HepG2 (cell line): Measurements from ENCODE around the gene COL2A1. TPM values are rescaled to one million over a fixed set of nuclear protein-coding genes. Genes with fewer than 3 reads are reported as not detected.

Experiments used
- ATAC-seq: fragments of 200-7000 bp; cut with Tn5 transposase; 3 replicates; pipeline ENCODE4 v1.9.1; 2020; ENCODE audit warnings: mild to moderate bottlenecking, moderate library complexity
- BruUV-seq: library from RNA; stranded (reverse); fragments of 400-500 nt; replicated peaks from 2 replicates; lab custom pipeline; 2021; lab: Mats Ljungman, UMichigan
- CTCF ChIA-PET: fragments of 300-600 bp; formaldehyde crosslinking; extraction: SDS; loops from one replicate; lab custom pipeline; 2021; ENCODE audit warnings: low total read pairs, inconsistent platforms, low intra/inter-chr PET ratio; lab: Yijun Ruan, JAX
- POLR2A ChIA-PET: fragments of 350-600 bp; sonication (Branson Sonifier 250); formaldehyde crosslinking; loops from one replicate; lab custom pipeline; 2020; ENCODE audit warnings: antibody characterized with exemption, inconsistent platforms; lab: Yijun Ruan, JAX
- DNase-seq: peaks from one replicate; pipeline ENCODE4 v3.0.0-alpha.2; 2015; ENCODE audit warnings: low spot score
- FAIRE-seq: peaks from 3 replicates; lab custom pipeline; 2011; peaks lifted over from hg19 to GRCh38; lab: Jason Lieb, UNC
- H2AFZ ChIP-seq: one replicate; pipeline ENCODE4 v1.6.1; 2011; ENCODE audit warnings: low read length, inconsistent platforms
- H3K27ac ChIP-seq: fragments of 300-600 bp; 3 replicates; pipeline ENCODE4 v1.8.0; 2011; ENCODE audit warnings: mixed run types, mild to moderate bottlenecking, mixed read lengths, low read length, inconsistent platforms; ENCODE audit not compliant: insufficient read depth; ENCODE audit errors: extremely low read length
- H3K27me3 ChIP-seq, 2 experiments: fragments of 200-600 bp in 1 of 2; 2 replicates in 1 of 2; 3 replicates in 1 of 2; pipeline versions ENCODE4 v1.6.0 to v1.8.0; 2011; ENCODE audit warnings: low read length in 2 of 2, mild to moderate bottlenecking in 2 of 2, moderate library complexity in 2 of 2, inconsistent platforms in 1 of 2; ENCODE audit not compliant: insufficient read depth in 2 of 2, control insufficient read depth in 1 of 2
- H3K36me3 ChIP-seq, 2 experiments: fragments of 200-600 bp in 1 of 2; replicated peaks in 1 of 2; 2 replicates in 1 of 2; 3 replicates in 1 of 2; pipeline versions ENCODE4 v1.5.1 to v1.8.0; 2011; ENCODE audit warnings: low read length in 2 of 2, inconsistent platforms in 1 of 2; ENCODE audit not compliant: insufficient read depth in 2 of 2, control insufficient read depth in 1 of 2
- H3K4me1 ChIP-seq: 2 replicates; pipeline ENCODE4 v1.5.1; 2012; ENCODE audit warnings: low read length, inconsistent platforms; ENCODE audit not compliant: insufficient read depth
- H3K4me2 ChIP-seq: 2 replicates; pipeline ENCODE4 v1.6.0; 2011; ENCODE audit warnings: low read depth, low read length, inconsistent platforms
- H3K4me3 ChIP-seq, 3 experiments: fragments of 200-600 bp in 1 of 3; sonication (generic), shearing (Covaris generic) in 1 of 3; replicated peaks in 1 of 3; 2 replicates each; pipeline ENCODE4 v1.5.1; 2011 to 2016; ENCODE audit warnings: low read length in 3 of 3, inconsistent platforms in 2 of 3, low read depth in 2 of 3, mild to moderate bottlenecking in 2 of 3, control low read depth in 1 of 3, mixed read lengths in 1 of 3; ENCODE audit not compliant: insufficient read depth in 1 of 3
- H3K79me2 ChIP-seq: one replicate; pipeline ENCODE4 v1.6.1; 2011; ENCODE audit warnings: low read length, inconsistent platforms; ENCODE audit not compliant: insufficient read depth
- H3K9ac ChIP-seq: 2 replicates; pipeline ENCODE4 v1.6.0; 2011; ENCODE audit warnings: mild to moderate bottlenecking, low read depth, low read length, inconsistent platforms; ENCODE audit not compliant: insufficient read depth
- H3K9me3 ChIP-seq: 2 replicates; pipeline ENCODE4 v1.5.1; 2012; ENCODE audit warnings: mild to moderate bottlenecking, low read length
- H4K20me1 ChIP-seq: 2 replicates; pipeline ENCODE4 v1.6.0; 2011; ENCODE audit warnings: inconsistent platforms, mild to moderate bottlenecking, low read length, moderate library complexity; ENCODE audit not compliant: insufficient read depth
- ATF5 ChIP-seq: sonication (generic); formaldehyde crosslinking; IDR thresholded peaks from 2 replicates; pipeline ENCODE4 v1.4.0; 2020; ENCODE audit warnings: mild to moderate bottlenecking, low read depth, missing genetic modification reagents
- BATF2 ChIP-seq: sonication (generic); formaldehyde crosslinking; IDR thresholded peaks from 2 replicates; pipeline ENCODE4 v1.8.0; 2022; ENCODE audit warnings: mild to moderate bottlenecking, missing genetic modification reagents, moderate library complexity
- ETV6 ChIP-seq: sonication (generic); formaldehyde crosslinking; conservative IDR thresholded peaks from 2 replicates; pipeline ENCODE4 v1.4.0; 2020; ENCODE audit warnings: missing genetic modification reagents
- HNF4A ChIP-seq: sonication (generic); formaldehyde crosslinking; IDR thresholded peaks from 2 replicates; pipeline ENCODE4 v1.4.0; 2020; ENCODE audit warnings: missing genetic modification reagents
- KLF11 ChIP-seq: IDR thresholded peaks from 2 replicates; pipeline ENCODE4 v1.6.1; 2016; ENCODE audit warnings: missing compliant biosample characterization
- POGZ ChIP-seq: sonication (generic); formaldehyde crosslinking; IDR thresholded peaks from 2 replicates; pipeline ENCODE4 v1.4.0; 2020; ENCODE audit warnings: mild to moderate bottlenecking, missing genetic modification reagents
- SALL1 ChIP-seq: sonication (generic); formaldehyde crosslinking; IDR thresholded peaks from 2 replicates; pipeline ENCODE4 v1.8.0; 2022; ENCODE audit warnings: mild to moderate bottlenecking, missing genetic modification reagents
- ZBTB46 ChIP-seq: sonication (generic); formaldehyde crosslinking; IDR thresholded peaks from 2 replicates; pipeline ENCODE4 v1.4.0; 2020; ENCODE audit warnings: mild to moderate bottlenecking, missing genetic modification reagents, borderline replicate concordance
- ZNF33A ChIP-seq: sonication (generic); formaldehyde crosslinking; IDR thresholded peaks from 2 replicates; pipeline ENCODE4 v1.5.1; 2020; ENCODE audit warnings: missing genetic modification reagents, mild to moderate bottlenecking, moderate library complexity, borderline replicate concordance
- ZNF441 ChIP-seq: sonication (generic); formaldehyde crosslinking; IDR thresholded peaks from 2 replicates; pipeline ENCODE4 v1.7.0; 2021; ENCODE audit warnings: missing genetic modification reagents, borderline replicate concordance
- ZNF468 ChIP-seq: sonication (generic); formaldehyde crosslinking; IDR thresholded peaks from 2 replicates; pipeline ENCODE4 v1.8.0; 2022; ENCODE audit warnings: mild to moderate bottlenecking, moderate library complexity, missing genetic modification reagents
- ZNF512B ChIP-seq: sonication (generic); formaldehyde crosslinking; IDR thresholded peaks from 2 replicates; pipeline ENCODE4 v1.5.1; 2020; ENCODE audit warnings: missing genetic modification reagents, mild to moderate bottlenecking, borderline replicate concordance
- WGBS: methylation state at CpG from one replicate; pipeline ENCODE4 v1.1.6; 2017; ENCODE audit warnings: low lambda C conversion rate; 5-methylcytosine and 5-hydroxymethylcytosine counted together
- in situ Hi-C: cut with HindIII; loops from 2 replicates; pipeline ENCODE4 v1.10.0; 2017; ENCODE audit warnings: low pct_unique_long_range_greater_than_20kb; ENCODE audit not compliant: extremely low pct_ligation_motif_present
- intact Hi-C: fragments of 100-400 bp; cut with micrococcal nuclease; formaldehyde crosslinking; loops from one replicate; pipeline ENCODE4 v1.10.0; 2022; ENCODE audit not compliant: unreplicated experiment
- polyA plus RNA-seq, 8 experiments: library from polyadenylated mRNA; depleted of rRNA in 3 of 8; stranded (reverse) in 7 of 8; unstranded in 1 of 8; fragments of >200 nt; fragmentation: Illumina TruSeq in 4 of 8; extraction: Trizol in 4 of 8; gene quantifications; 2 replicates each; pipeline versions ENCODE4 v1.2.1 to v1.2.3, GENCODE V29; 2011 to 2016; ENCODE audit warnings: low read depth in 4 of 8, missing spikeins in 1 of 8, mixed read lengths in 1 of 8; ENCODE audit not compliant: insufficient read depth in 1 of 8
- total RNA-seq, 5 experiments: library from RNA; depleted of rRNA; stranded (reverse); fragments of >200 nt; fragmentation: Illumina TruSeq; extraction: Trizol; gene quantifications; 2 replicates each; pipeline ENCODE4 v1.2.3, GENCODE V29; 2016; ENCODE audit warnings: low read depth in 1 of 5

The COL2A1 gene
- total and polyA plus RNA-seq, 2 of the 13 experiments (the other 11 are each of a cell fraction or from before 2014, with no cell fraction given) = 7.4 to 38.3 TPM

GRCh38 chr12:48050174-48050573 is 45.9 kb upstream of the COL2A1 start:
- ChIA-PET POLR2A (no interaction called here), CTCF (no interaction called here)
- no peak overlapping the region for H3K4me2 ChIP-seq
- no peaks in the 10 kb centered on the region for H3K79me2 ChIP-seq
- H3K9ac ChIP-seq = no peak overlapping the region
- in situ Hi-C loops (no loop called here), intact Hi-C loops (no loop called here)
- H3K27me3 ChIP-seq = no peaks in the 10 kb centered on the region
- no peak for ATAC-seq
- no peak for FAIRE-seq
- DNase-seq = no peak
- H3K27ac ChIP-seq = no peak overlapping the region
- peaks cover 9 to 42% of the 10 kb centered on the region in 2 experiments; a peak in 4 of 5 replicates for H3K36me3 ChIP-seq
- H3K4me3 ChIP-seq = no peak overlapping the region
- H4K20me1 ChIP-seq = no peaks in the 10 kb centered on the region
- WGBS = 98% methylated on average over 6 of the region's 6 CpGs
- no TSS peak for BruUV-seq
- H3K4me1 ChIP-seq = no peaks in the 10 kb centered on the region
- TF ChIP-seq ZNF441 (CRISPR knock-in tag) (no peak), KLF11 (CRISPR knock-in tag) (no peak), ZNF468 (no peak), BATF2 (CRISPR knock-in tag) (no peak), POGZ (CRISPR knock-in tag) (no peak), ATF5 (CRISPR knock-in tag) (no peak)
- H2AFZ ChIP-seq = no peak overlapping the region
- H3K9me3 ChIP-seq = no peaks in the 10 kb centered on the region

GRCh38 chr12:48045965-48046518 is 41.8 kb upstream of the COL2A1 start:
- no peak overlapping the region for H3K4me3 ChIP-seq
- DNase-seq (no peak), FAIRE-seq (no peak), ATAC-seq (no peak)
- no peaks in the 10 kb centered on the region for H4K20me1 ChIP-seq
- no peaks in the 10 kb centered on the region for H3K27me3 ChIP-seq
- in situ Hi-C loops = no loop called here
- no peaks in the 10 kb centered on the region for H3K79me2 ChIP-seq
- intact Hi-C loops = no loop called here
- no peak overlapping the region for H2AFZ ChIP-seq
- H3K27ac ChIP-seq = no peak overlapping the region
- BruUV-seq = no TSS peak
- 90% methylated on average over 2 of the region's 2 CpGs for WGBS
- H3K4me2 ChIP-seq = no peak overlapping the region
- no peaks in the 10 kb centered on the region for H3K9me3 ChIP-seq
- CTCF ChIA-PET = no interaction called here
- POLR2A ChIA-PET = no interaction called here
- no peak overlapping the region for H3K9ac ChIP-seq
- no peaks in the 10 kb centered on the region for H3K4me1 ChIP-seq
- peaks cover 11 to 50% of the 10 kb centered on the region in 2 experiments; a peak in 4 of 5 replicates for H3K36me3 ChIP-seq
- TF ChIP-seq ZBTB46 (no peak), ETV6 (CRISPR knock-in tag) (no peak), ZNF512B (no peak), SALL1 (CRISPR knock-in tag) (no peak), ZNF33A (no peak), HNF4A (CRISPR knock-in tag) (no peak)
